ENCODE measurements around the gene CNTN5. TPM values are rescaled to one million over a fixed set of nuclear protein-coding genes. Genes with fewer than 3 reads are reported as not detected.

Gene CNTN5
- total RNA-seq, 1 donor from 2014 or later: 0.15 TPM

GRCh38 chr11:99687320-99687719 is 666.6 kb downstream of the CNTN5 start:
- no peak for TF ChIP-seq CTCF (IDR thresholded peaks at IDR 0.05; ENCODE audit: unreplicated experiment)
- Mint-ChIP-seq H3K36me3 (ENCODE audit: low read depth, unreplicated experiment) (no peaks in the 10 kb centered on the region), H3K27ac (ENCODE audit: unreplicated experiment) (no peak overlapping the region), H3K4me1 (ENCODE audit: unreplicated experiment) (no peaks in the 10 kb centered on the region), H3K27me3 (ENCODE audit: unreplicated experiment) (no peaks in the 10 kb centered on the region), H3K4me3 (ENCODE audit: unreplicated experiment) (no peak overlapping the region), H3K9me3 (ENCODE audit: unreplicated experiment) (no peaks in the 10 kb centered on the region)
- no peak for DNase-seq (ENCODE audit: low spot score)

- no peak overlapping the region for H3K4me3 Mint-ChIP-seq (ENCODE audit: unreplicated experiment)
- no peak overlapping the region for H3K27ac Mint-ChIP-seq (ENCODE audit: unreplicated experiment)
- no peaks in the 10 kb centered on the region for H3K4me1 Mint-ChIP-seq (ENCODE audit: unreplicated experiment)
- no peak for DNase-seq (ENCODE audit: low spot score)
- H3K36me3 Mint-ChIP-seq (ENCODE audit: low read depth, unreplicated experiment): no peaks in the 10 kb centered on the region
- TF ChIP-seq CTCF (IDR thresholded peaks at IDR 0.05; ENCODE audit: unreplicated experiment): no peak
- no peaks in the 10 kb centered on the region for H3K27me3 Mint-ChIP-seq (ENCODE audit: unreplicated experiment)
- no peaks in the 10 kb centered on the region for H3K9me3 Mint-ChIP-seq (ENCODE audit: unreplicated experiment)
Observed at GRCh38 chr11:99693941-99694492, 673.3 kb downstream of the CNTN5 start.

GRCh38 chr11:99695106-99695505 is 674.4 kb downstream of the CNTN5 start:
- Mint-ChIP-seq H3K4me3 (ENCODE audit: unreplicated experiment) (no peak overlapping the region), H3K9me3 (ENCODE audit: unreplicated experiment) (no peaks in the 10 kb centered on the region), H3K36me3 (ENCODE audit: low read depth, unreplicated experiment) (no peaks in the 10 kb centered on the region), H3K27ac (ENCODE audit: unreplicated experiment) (no peak overlapping the region), H3K4me1 (ENCODE audit: unreplicated experiment) (no peaks in the 10 kb centered on the region), H3K27me3 (ENCODE audit: unreplicated experiment) (no peaks in the 10 kb centered on the region)
- no peak for TF ChIP-seq CTCF (IDR thresholded peaks at IDR 0.05; ENCODE audit: unreplicated experiment)
- DNase-seq (ENCODE audit: low spot score): no peak

GRCh38 chr11:99706848-99707247 is 686.1 kb downstream of the CNTN5 start:
- DNase-seq (ENCODE audit: low spot score): no peak
- Mint-ChIP-seq H3K4me1 (ENCODE audit: unreplicated experiment) (no peaks in the 10 kb centered on the region), H3K36me3 (ENCODE audit: low read depth, unreplicated experiment) (no peaks in the 10 kb centered on the region), H3K27me3 (ENCODE audit: unreplicated experiment) (no peaks in the 10 kb centered on the region), H3K9me3 (ENCODE audit: unreplicated experiment) (no peaks in the 10 kb centered on the region), H3K4me3 (ENCODE audit: unreplicated experiment) (no peak overlapping the region), H3K27ac (ENCODE audit: unreplicated experiment) (no peak overlapping the region)
- TF ChIP-seq CTCF (IDR thresholded peaks at IDR 0.05; ENCODE audit: unreplicated experiment): no peak

- H3K36me3 Mint-ChIP-seq (ENCODE audit: low read depth, unreplicated experiment): no peaks in the 10 kb centered on the region
- H3K4me3 Mint-ChIP-seq (ENCODE audit: unreplicated experiment): no peak overlapping the region
- TF ChIP-seq CTCF (IDR thresholded peaks at IDR 0.05; ENCODE audit: unreplicated experiment): no peak
- no peaks in the 10 kb centered on the region for H3K4me1 Mint-ChIP-seq (ENCODE audit: unreplicated experiment)
- H3K9me3 Mint-ChIP-seq (ENCODE audit: unreplicated experiment): no peaks in the 10 kb centered on the region
- no peaks in the 10 kb centered on the region for H3K27me3 Mint-ChIP-seq (ENCODE audit: unreplicated experiment)
- H3K27ac Mint-ChIP-seq (ENCODE audit: unreplicated experiment): no peak overlapping the region
- DNase-seq (ENCODE audit: low spot score): no peak
Observed at GRCh38 chr11:99708928-99709672, 688.4 kb downstream of the CNTN5 start.

Data from endothelial cell (in vitro differentiated cells).